HepG2 (cell line): ENCODE measurements around the gene IGSF5. TPM values are rescaled to one million over a fixed set of nuclear protein-coding genes. Genes with fewer than 3 reads are reported as not detected.

ENCODE experiments used
- ATAC-seq: fragments of 200-7000 bp; cut with Tn5 transposase; 3 replicates; pipeline ENCODE4 v1.9.1; 2020; ENCODE audit warnings: mild to moderate bottlenecking, moderate library complexity
- BruUV-seq: library from RNA; stranded (reverse); fragments of 400-500 nt; replicated peaks from 2 replicates; lab custom pipeline; 2021; lab: Mats Ljungman, UMichigan
- CTCF ChIA-PET: fragments of 300-600 bp; formaldehyde crosslinking; extraction: SDS; loops from one replicate; lab custom pipeline; 2021; ENCODE audit warnings: low total read pairs, inconsistent platforms, low intra/inter-chr PET ratio; lab: Yijun Ruan, JAX
- POLR2A ChIA-PET: fragments of 350-600 bp; sonication (Branson Sonifier 250); formaldehyde crosslinking; loops from one replicate; lab custom pipeline; 2020; ENCODE audit warnings: antibody characterized with exemption, inconsistent platforms; lab: Yijun Ruan, JAX
- DNase-seq: peaks from one replicate; pipeline ENCODE4 v3.0.0-alpha.2; 2015; ENCODE audit warnings: low spot score
- FAIRE-seq: peaks from 3 replicates; lab custom pipeline; 2011; peaks lifted over from hg19 to GRCh38; lab: Jason Lieb, UNC
- H2AFZ ChIP-seq: one replicate; pipeline ENCODE4 v1.6.1; 2011; ENCODE audit warnings: low read length, inconsistent platforms
- H3K27ac ChIP-seq: fragments of 300-600 bp; 3 replicates; pipeline ENCODE4 v1.8.0; 2011; ENCODE audit warnings: mixed run types, mild to moderate bottlenecking, mixed read lengths, low read length, inconsistent platforms; ENCODE audit not compliant: insufficient read depth; ENCODE audit errors: extremely low read length
- H3K27me3 ChIP-seq, 2 experiments: fragments of 200-600 bp in 1 of 2; 2 replicates in 1 of 2; 3 replicates in 1 of 2; pipeline versions ENCODE4 v1.6.0 to v1.8.0; 2011; ENCODE audit warnings: low read length in 2 of 2, mild to moderate bottlenecking in 2 of 2, moderate library complexity in 2 of 2, inconsistent platforms in 1 of 2; ENCODE audit not compliant: insufficient read depth in 2 of 2, control insufficient read depth in 1 of 2
- H3K36me3 ChIP-seq, 2 experiments: fragments of 200-600 bp in 1 of 2; replicated peaks in 1 of 2; 2 replicates in 1 of 2; 3 replicates in 1 of 2; pipeline versions ENCODE4 v1.5.1 to v1.8.0; 2011; ENCODE audit warnings: low read length in 2 of 2, inconsistent platforms in 1 of 2; ENCODE audit not compliant: insufficient read depth in 2 of 2, control insufficient read depth in 1 of 2
- H3K4me1 ChIP-seq: 2 replicates; pipeline ENCODE4 v1.5.1; 2012; ENCODE audit warnings: low read length, inconsistent platforms; ENCODE audit not compliant: insufficient read depth
- H3K4me2 ChIP-seq: 2 replicates; pipeline ENCODE4 v1.6.0; 2011; ENCODE audit warnings: low read depth, low read length, inconsistent platforms
- H3K4me3 ChIP-seq, 3 experiments: fragments of 200-600 bp in 1 of 3; sonication (generic), shearing (Covaris generic) in 1 of 3; replicated peaks in 1 of 3; 2 replicates each; pipeline ENCODE4 v1.5.1; 2011 to 2016; ENCODE audit warnings: low read length in 3 of 3, inconsistent platforms in 2 of 3, low read depth in 2 of 3, mild to moderate bottlenecking in 2 of 3, control low read depth in 1 of 3, mixed read lengths in 1 of 3; ENCODE audit not compliant: insufficient read depth in 1 of 3
- H3K79me2 ChIP-seq: one replicate; pipeline ENCODE4 v1.6.1; 2011; ENCODE audit warnings: low read length, inconsistent platforms; ENCODE audit not compliant: insufficient read depth
- H3K9ac ChIP-seq: 2 replicates; pipeline ENCODE4 v1.6.0; 2011; ENCODE audit warnings: mild to moderate bottlenecking, low read depth, low read length, inconsistent platforms; ENCODE audit not compliant: insufficient read depth
- H3K9me3 ChIP-seq: 2 replicates; pipeline ENCODE4 v1.5.1; 2012; ENCODE audit warnings: mild to moderate bottlenecking, low read length
- H4K20me1 ChIP-seq: 2 replicates; pipeline ENCODE4 v1.6.0; 2011; ENCODE audit warnings: inconsistent platforms, mild to moderate bottlenecking, low read length, moderate library complexity; ENCODE audit not compliant: insufficient read depth
- HMG20B ChIP-seq: conservative IDR thresholded peaks from 2 replicates; pipeline ENCODE4 v1.6.1; 2016; ENCODE audit warnings: missing genetic modification reagents, missing compliant biosample characterization
- ZNF598 ChIP-seq: sonication (generic); formaldehyde crosslinking; IDR thresholded peaks from 2 replicates; pipeline ENCODE4 v1.5.1; 2020; ENCODE audit warnings: mild to moderate bottlenecking, missing genetic modification reagents, borderline replicate concordance
- ZNF672 ChIP-seq: sonication (generic); formaldehyde crosslinking; IDR thresholded peaks from 2 replicates; pipeline ENCODE4 v1.8.1; 2022; ENCODE audit warnings: missing genetic modification reagents
- WGBS: methylation state at CpG from one replicate; pipeline ENCODE4 v1.1.6; 2017; ENCODE audit warnings: low lambda C conversion rate; 5-methylcytosine and 5-hydroxymethylcytosine counted together
- in situ Hi-C: cut with HindIII; loops from 2 replicates; pipeline ENCODE4 v1.10.0; 2017; ENCODE audit warnings: low pct_unique_long_range_greater_than_20kb; ENCODE audit not compliant: extremely low pct_ligation_motif_present
- intact Hi-C: fragments of 100-400 bp; cut with micrococcal nuclease; formaldehyde crosslinking; loops from one replicate; pipeline ENCODE4 v1.10.0; 2022; ENCODE audit not compliant: unreplicated experiment
- polyA plus RNA-seq, 8 experiments: library from polyadenylated mRNA; depleted of rRNA in 3 of 8; stranded (reverse) in 7 of 8; unstranded in 1 of 8; fragments of >200 nt; fragmentation: Illumina TruSeq in 4 of 8; extraction: Trizol in 4 of 8; gene quantifications; 2 replicates each; pipeline versions ENCODE4 v1.2.1 to v1.2.3, GENCODE V29; 2011 to 2016; ENCODE audit warnings: low read depth in 4 of 8, missing spikeins in 1 of 8, mixed read lengths in 1 of 8; ENCODE audit not compliant: insufficient read depth in 1 of 8
- total RNA-seq, 5 experiments: library from RNA; depleted of rRNA; stranded (reverse); fragments of >200 nt; fragmentation: Illumina TruSeq; extraction: Trizol; gene quantifications; 2 replicates each; pipeline ENCODE4 v1.2.3, GENCODE V29; 2016; ENCODE audit warnings: low read depth in 1 of 5
- TF ChIP-seq, protein P1 (sequence below): sonication (generic); formaldehyde crosslinking; IDR thresholded peaks from 2 replicates; pipeline ENCODE4 v1.5.0; 2020; ENCODE audit warnings: missing genetic modification reagents
- TF ChIP-seq, protein P2 (sequence below): sonication (generic); formaldehyde crosslinking; IDR thresholded peaks from 2 replicates; pipeline ENCODE4 v1.4.0; 2020; ENCODE audit warnings: missing genetic modification reagents

Gene IGSF5
- total and polyA plus RNA-seq, 2 of the 13 experiments (the other 11 are each of a cell fraction or from before 2014, with no cell fraction given) = not detected

DNA sequence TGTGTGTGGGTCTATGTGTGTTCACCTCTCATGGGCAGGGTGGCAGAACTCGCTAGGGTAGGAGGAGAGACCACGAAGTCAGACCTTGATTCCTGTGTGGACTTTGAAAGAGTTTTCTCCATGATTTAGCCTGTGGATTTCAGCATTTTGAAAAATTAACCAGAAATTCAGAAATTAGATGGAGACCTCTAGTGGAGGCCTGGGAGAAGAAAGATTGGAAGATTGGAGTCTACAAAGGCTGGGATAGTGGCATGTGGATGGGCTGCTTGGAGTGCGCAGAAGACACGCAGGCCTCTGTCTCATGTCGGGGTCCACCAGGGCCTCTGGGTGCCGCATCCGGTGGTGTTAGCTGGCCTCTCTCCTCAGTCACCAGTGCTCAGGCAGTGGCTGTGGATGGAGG lies 18.9 kb upstream of the IGSF5 start:
- no peaks in the 10 kb centered on the region for H3K27me3 ChIP-seq
- in situ Hi-C loops = no loop called here
- ChIA-PET CTCF (interaction anchor here (0.6 kb wide), 1 partner anchor 208 kb away, joined by 3 read pairs; no protein-coding TSS in a partner anchor), POLR2A (no interaction called here)
- H2AFZ ChIP-seq = no peak overlapping the region
- intact Hi-C loops = no loop called here
- H3K4me1 ChIP-seq = no peaks in the 10 kb centered on the region
- DNase-seq (no peak), FAIRE-seq (no peak), ATAC-seq (no peak; the same call in 2 of the 3 replicates)
- H4K20me1 ChIP-seq = no peaks in the 10 kb centered on the region
- no peak for TF ChIP-seq ZNF598 (CRISPR knock-in tag)
- no peak overlapping the region for H3K9ac ChIP-seq
- H3K4me2 ChIP-seq = no peak overlapping the region
- no peaks in the 10 kb centered on the region for H3K9me3 ChIP-seq
- no peaks in the 10 kb centered on the region for H3K36me3 ChIP-seq
- H3K4me3 ChIP-seq = no peak overlapping the region
- H3K79me2 ChIP-seq = no peaks in the 10 kb centered on the region
- WGBS = 49% methylated on average over 4 of the region's 7 CpGs
- no peak overlapping the region for H3K27ac ChIP-seq
- BruUV-seq = no TSS peak

DNA sequence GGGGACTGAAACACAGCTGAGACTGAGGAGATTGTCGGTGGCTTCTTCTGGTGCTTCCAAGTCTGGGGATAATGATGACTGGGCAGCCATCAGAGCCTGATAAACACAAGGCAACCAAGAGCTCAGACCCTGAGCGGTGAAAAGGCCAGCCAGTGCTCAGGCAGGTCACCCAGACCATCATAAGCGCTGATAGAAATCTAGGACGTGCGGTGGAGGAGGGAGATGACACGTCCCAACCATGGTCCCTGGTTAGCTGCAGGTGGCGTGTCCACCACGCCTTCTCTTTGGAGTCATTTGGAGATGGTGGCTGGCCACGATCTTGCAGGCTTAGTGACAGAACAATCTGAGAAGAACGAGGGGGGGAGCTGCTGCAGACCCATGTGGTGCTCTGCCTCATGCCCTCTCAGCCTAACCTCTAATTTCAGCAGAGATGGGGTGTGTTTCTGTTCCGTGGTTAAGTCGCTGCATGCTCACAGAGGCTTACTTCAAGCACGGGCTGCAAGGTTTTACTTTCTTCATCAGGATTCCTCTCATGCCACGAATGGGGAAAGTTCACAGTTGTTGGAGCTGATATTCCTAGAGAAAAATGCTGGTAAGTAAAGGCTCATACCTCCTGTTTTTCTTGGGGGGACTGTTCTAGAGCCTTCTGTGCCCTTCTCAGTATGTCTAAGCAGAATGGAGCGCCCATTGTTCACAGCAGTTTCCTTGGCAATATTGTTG lies 17.4 kb upstream of the IGSF5 start:
- no peaks in the 10 kb centered on the region for H3K4me1 ChIP-seq
- CTCF ChIA-PET = no interaction called here
- no peaks in the 10 kb centered on the region for H4K20me1 ChIP-seq
- H3K9me3 ChIP-seq = no peaks in the 10 kb centered on the region
- H2AFZ ChIP-seq = no peak overlapping the region
- no peak overlapping the region for H3K27ac ChIP-seq
- no peaks in the 10 kb centered on the region for H3K79me2 ChIP-seq
- WGBS = 16% methylated on average over 10 of the region's 15 CpGs
- H3K36me3 ChIP-seq = no peaks in the 10 kb centered on the region
- H3K4me2 ChIP-seq = no peak overlapping the region
- DNase-seq (no peak), FAIRE-seq (no peak), ATAC-seq (no peak)
- H3K4me3 ChIP-seq = no peak overlapping the region
- no peak overlapping the region for H3K9ac ChIP-seq
- POLR2A ChIA-PET = no interaction called here
- TF ChIP-seq ZNF672 (no peak), HMG20B (CRISPR knock-in tag) (no peak)
- TF ChIP-seq, protein P1, sequence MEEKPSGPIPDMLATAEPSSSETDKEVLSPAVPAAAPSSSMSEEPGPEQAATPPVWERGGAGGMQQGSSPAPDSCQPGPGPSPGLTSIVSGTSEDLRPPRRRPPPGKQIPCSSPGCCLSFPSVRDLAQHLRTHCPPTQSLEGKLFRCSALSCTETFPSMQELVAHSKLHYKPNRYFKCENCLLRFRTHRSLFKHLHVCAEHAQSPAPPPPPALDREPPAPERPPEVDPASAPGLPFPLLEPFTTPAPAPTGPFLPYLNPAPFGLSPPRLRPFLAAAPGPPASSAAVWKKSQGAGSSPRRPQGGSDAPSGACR = no peak
- TF ChIP-seq, protein P2, sequence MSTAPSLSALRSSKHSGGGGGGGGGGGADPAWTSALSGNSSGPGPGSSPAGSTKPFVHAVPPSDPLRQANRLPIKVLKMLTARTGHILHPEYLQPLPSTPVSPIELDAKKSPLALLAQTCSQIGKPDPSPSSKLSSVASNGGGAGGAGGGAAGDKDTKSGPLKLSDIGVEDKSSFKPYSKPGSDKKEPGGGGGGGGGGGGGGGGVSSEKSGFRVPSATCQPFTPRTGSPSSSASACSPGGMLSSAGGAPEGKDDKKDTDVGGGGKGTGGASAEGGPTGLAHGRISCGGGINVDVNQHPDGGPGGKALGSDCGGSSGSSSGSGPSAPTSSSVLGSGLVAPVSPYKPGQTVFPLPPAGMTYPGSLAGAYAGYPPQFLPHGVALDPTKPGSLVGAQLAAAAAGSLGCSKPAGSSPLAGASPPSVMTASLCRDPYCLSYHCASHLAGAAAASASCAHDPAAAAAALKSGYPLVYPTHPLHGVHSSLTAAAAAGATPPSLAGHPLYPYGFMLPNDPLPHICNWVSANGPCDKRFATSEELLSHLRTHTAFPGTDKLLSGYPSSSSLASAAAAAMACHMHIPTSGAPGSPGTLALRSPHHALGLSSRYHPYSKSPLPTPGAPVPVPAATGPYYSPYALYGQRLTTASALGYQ (CRISPR knock-in tag) = no peak
- in situ Hi-C loops (no loop called here), intact Hi-C loops (no loop called here)
- BruUV-seq = no TSS peak
- no peaks in the 10 kb centered on the region for H3K27me3 ChIP-seq
